WTC11 (cell line): ENCODE measurements around the gene GAB2. TPM values are rescaled to one million over a fixed set of nuclear protein-coding genes. Genes with fewer than 3 reads are reported as not detected.

Source experiments
- ATAC-seq: fragments of 200-7000 bp; cut with Tn5 transposase; 2 replicates; pipeline ENCODE4 v1.10.0; 2021; ENCODE audit warnings: mild to moderate bottlenecking, moderate library complexity
- CTCF ChIA-PET: fragments of 300-600 bp; sonication (Branson Sonifier 250); formaldehyde crosslinking; loops from one replicate; lab custom pipeline; 2021; ENCODE audit warnings: antibody characterized with exemption; lab: Charles Lee
- POLR2A ChIA-PET: fragments of 350-600 bp; sonication (Branson Sonifier 250); formaldehyde crosslinking; loops from one replicate; lab custom pipeline; 2021; ENCODE audit warnings: antibody characterized with exemption; lab: Charles Lee
- DNase-seq: peaks from one replicate; pipeline ENCODE4 v3.0.0; 2021; ENCODE audit warnings: low spot score
- H3K27ac Mint-ChIP-seq: 2 replicates; pipeline ENCODE4 v1.8.0; 2021; ENCODE audit warnings: mixed read lengths
- H3K27me3 Mint-ChIP-seq: 2 replicates; pipeline ENCODE4 v1.8.0; 2021; ENCODE audit warnings: low read depth, mild to moderate bottlenecking, moderate library complexity, mixed read lengths
- H3K36me3 Mint-ChIP-seq: 2 replicates; pipeline ENCODE4 v1.8.0; 2021; ENCODE audit warnings: mixed read lengths
- H3K4me1 Mint-ChIP-seq: 2 replicates; pipeline ENCODE4 v1.8.0; 2022; ENCODE audit warnings: mixed read lengths
- H3K4me3 Mint-ChIP-seq: 2 replicates; pipeline ENCODE4 v1.8.0; 2021; ENCODE audit warnings: mild to moderate bottlenecking, moderate library complexity, mixed read lengths
- H3K9me3 Mint-ChIP-seq: 2 replicates; pipeline ENCODE4 v1.8.0; 2021; ENCODE audit warnings: mixed read lengths
- AR ChIP-seq: fragments of 250-450 bp; sonication (Bioruptor Pico); IDR thresholded peaks from 2 replicates; pipeline ENCODE4 v1.9.0; 2021; ENCODE audit warnings: mild to moderate bottlenecking
- ARID4B ChIP-seq: sonication (generic); formaldehyde crosslinking; IDR thresholded peaks from 2 replicates; pipeline ENCODE4 v1.8.0; 2023; ENCODE audit warnings: missing genetic modification reagents, mild to moderate bottlenecking, borderline replicate concordance
- ATF2 ChIP-seq: sonication (generic); formaldehyde crosslinking; IDR thresholded peaks from 2 replicates; pipeline ENCODE4 v1.8.1; 2022; ENCODE audit warnings: low read depth, missing genetic modification reagents, borderline replicate concordance
- ATF3 ChIP-seq: sonication (generic); formaldehyde crosslinking; conservative IDR thresholded peaks from 2 replicates; pipeline ENCODE4 v1.8.1; 2022; ENCODE audit warnings: mild to moderate bottlenecking, missing genetic modification reagents
- ATF6 ChIP-seq: sonication (generic); formaldehyde crosslinking; IDR thresholded peaks from 2 replicates; pipeline ENCODE4 v1.8.1; 2023; ENCODE audit warnings: mild to moderate bottlenecking, missing genetic modification reagents
- FOXP1 ChIP-seq: sonication (generic); formaldehyde crosslinking; IDR thresholded peaks from 2 replicates; pipeline ENCODE4 v1.8.0; 2022; ENCODE audit warnings: missing genetic modification reagents, mild to moderate bottlenecking, moderate library complexity, borderline replicate concordance
- FOXP4 ChIP-seq: sonication (generic); formaldehyde crosslinking; IDR thresholded peaks from 2 replicates; pipeline ENCODE4 v1.8.0; 2022; ENCODE audit warnings: mild to moderate bottlenecking, missing genetic modification reagents
- GTF2I ChIP-seq: fragments of 250-450 bp; sonication (Bioruptor Pico); conservative IDR thresholded peaks from 2 replicates; pipeline ENCODE4 v1.4.0; 2021; ENCODE audit warnings: mild to moderate bottlenecking
- HMGA2 ChIP-seq: fragments of 250-450 bp; sonication (Bioruptor Pico); IDR thresholded peaks from 2 replicates; pipeline ENCODE4 v1.4.0; 2021; ENCODE audit warnings: mild to moderate bottlenecking, moderate library complexity
- JUN ChIP-seq: sonication (generic); formaldehyde crosslinking; IDR thresholded peaks from 2 replicates; pipeline ENCODE4 v1.8.0; 2023; ENCODE audit warnings: mild to moderate bottlenecking, missing genetic modification reagents
- MAX ChIP-seq: sonication (generic); formaldehyde crosslinking; IDR thresholded peaks from 2 replicates; pipeline ENCODE4 v1.8.0; 2022; ENCODE audit warnings: mild to moderate bottlenecking, missing genetic modification reagents
- MYBL2 ChIP-seq: sonication (generic); formaldehyde crosslinking; IDR thresholded peaks from 2 replicates; pipeline ENCODE4 v1.8.1; 2023; ENCODE audit warnings: mild to moderate bottlenecking, moderate library complexity, missing genetic modification reagents
- NFYB ChIP-seq: sonication (generic); formaldehyde crosslinking; conservative IDR thresholded peaks from 2 replicates; pipeline ENCODE4 v1.8.0; 2022; ENCODE audit warnings: low read depth, missing genetic modification reagents
- SMAD3 ChIP-seq: sonication (generic); formaldehyde crosslinking; IDR thresholded peaks from 2 replicates; pipeline ENCODE4 v1.8.0; 2022; ENCODE audit warnings: missing genetic modification reagents, mild to moderate bottlenecking, borderline replicate concordance
- SP1 ChIP-seq: sonication (generic); formaldehyde crosslinking; conservative IDR thresholded peaks from 2 replicates; pipeline ENCODE4 v1.8.1; 2022; ENCODE audit warnings: missing genetic modification reagents
- USF2 ChIP-seq: sonication (generic); formaldehyde crosslinking; IDR thresholded peaks from 2 replicates; pipeline ENCODE4 v1.8.1; 2023; ENCODE audit warnings: mild to moderate bottlenecking, missing genetic modification reagents, moderate library complexity
- ZBTB21 ChIP-seq: sonication (generic); formaldehyde crosslinking; IDR thresholded peaks from 2 replicates; pipeline ENCODE4 v1.8.1; 2023; ENCODE audit warnings: mild to moderate bottlenecking, missing genetic modification reagents, borderline replicate concordance
- ZBTB43 ChIP-seq: sonication (generic); formaldehyde crosslinking; IDR thresholded peaks from 2 replicates; pipeline ENCODE4 v1.8.1; 2023; ENCODE audit warnings: mild to moderate bottlenecking, missing genetic modification reagents
- ZNF138 ChIP-seq: sonication (generic); formaldehyde crosslinking; conservative IDR thresholded peaks from 2 replicates; pipeline ENCODE4 v1.8.1; 2022; ENCODE audit warnings: mild to moderate bottlenecking, moderate library complexity, missing genetic modification reagents
- ZNF232 ChIP-seq: sonication (generic); formaldehyde crosslinking; IDR thresholded peaks from 2 replicates; pipeline ENCODE4 v1.8.0; 2022; ENCODE audit warnings: mild to moderate bottlenecking, missing genetic modification reagents
- total RNA-seq: library from RNA; stranded (reverse); gene quantifications from 3 replicates; pipeline ENCODE4 v1.2.3, GENCODE V29; 2021

Gene GAB2
- total RNA-seq, 1 experiment from 2014 or later = 10.6 TPM

- TF ChIP-seq SP1 (CRISPR knock-in tag) = no peak
- no peak for TF ChIP-seq ZNF138 (CRISPR knock-in tag)
- TF ChIP-seq HMGA2 (CRISPR knock-in tag) = no peak
- TF ChIP-seq ATF3 (CRISPR knock-in tag) = no peak
- no peak for TF ChIP-seq ATF2 (CRISPR knock-in tag)
- no peak for TF ChIP-seq ZBTB21
- no peak for TF ChIP-seq MYBL2
Measured at GRCh38 chr11:78327945-78328344, 89.7 kb downstream of the GAB2 start (continued).

- ChIA-PET CTCF (no interaction called here), POLR2A (no interaction called here)
- no peaks in the 10 kb centered on the region for H3K4me1 Mint-ChIP-seq
- H3K9me3 Mint-ChIP-seq = no peaks in the 10 kb centered on the region
- H3K4me3 Mint-ChIP-seq = no peak overlapping the region
- ATAC-seq (no peak), DNase-seq (no peak)
- H3K27me3 Mint-ChIP-seq = no peaks in the 10 kb centered on the region; the same call in 1 of the 2 replicates
- no peak overlapping the region for H3K27ac Mint-ChIP-seq
- H3K36me3 Mint-ChIP-seq = no peaks in the 10 kb centered on the region
- TF ChIP-seq HMGA2 (CRISPR knock-in tag) (no peak), AR (CRISPR knock-in tag) (no peak), MAX (CRISPR knock-in tag) (no peak), USF2 (no peak), GTF2I (CRISPR knock-in tag) (no peak), ARID4B (CRISPR knock-in tag) (no peak), ZBTB43 (no peak), NFYB (CRISPR knock-in tag) (no peak), ZNF232 (no peak), ATF6 (CRISPR knock-in tag) (no peak), FOXP1 (CRISPR knock-in tag) (no peak), SMAD3 (no peak), FOXP4 (no peak), ATF3 (CRISPR knock-in tag) (no peak), JUN (CRISPR knock-in tag) (no peak)
Measured at GRCh38 chr11:78325274-78325781, 92.3 kb downstream of the GAB2 start.
